T-helper 1 cell treated with Interleukin-12 subunit alpha and Interleukin-12 subunit beta and Interleukin-4 antibody, amounts not matched to agents 30 μg/mL and 1 μg/mL, for 36 hours (primary cell): Measurements from ENCODE around the gene HIGD2A.

Source experiments
- H3K27ac Mint-ChIP-seq: one replicate; pipeline ENCODE4 v1.8.0; 2021; ENCODE audit warnings: mild to moderate bottlenecking, mixed read lengths
- H3K27me3 Mint-ChIP-seq: one replicate; pipeline ENCODE4 v1.8.0; 2021; ENCODE audit warnings: low read depth, mixed read lengths
- H3K36me3 Mint-ChIP-seq: one replicate; pipeline ENCODE4 v1.8.0; 2021; ENCODE audit warnings: low read depth, mixed read lengths
- H3K4me1 Mint-ChIP-seq: one replicate; pipeline ENCODE4 v1.8.0; 2021; ENCODE audit warnings: low read depth, mixed read lengths
- H3K4me3 Mint-ChIP-seq: one replicate; pipeline ENCODE4 v1.8.0; 2021; ENCODE audit warnings: mild to moderate bottlenecking, moderate library complexity, mixed read lengths
- H3K9me3 Mint-ChIP-seq: one replicate; pipeline ENCODE4 v1.8.0; 2021; ENCODE audit warnings: mixed read lengths

Gene HIGD2A

GRCh38 chr5:176413255-176413565, 24.7 kb downstream of the HIGD2A start:
- Mint-ChIP-seq H3K4me1 (peaks cover 36% of the 10 kb centered on the region), H3K27me3 (peaks cover 2% of the 10 kb centered on the region), H3K9me3 (no peaks in the 10 kb centered on the region), H3K4me3 (no peak overlapping the region), H3K36me3 (peaks cover 9% of the 10 kb centered on the region), H3K27ac (no peak overlapping the region)

GRCh38 chr5:176413709-176414191, 25.2 kb downstream of the HIGD2A start:
- Mint-ChIP-seq H3K36me3 (peaks cover 9% of the 10 kb centered on the region), H3K4me3 (no peak overlapping the region), H3K27me3 (peaks cover 3% of the 10 kb centered on the region), H3K9me3 (no peaks in the 10 kb centered on the region), H3K4me1 (peaks cover 36% of the 10 kb centered on the region), H3K27ac (no peak overlapping the region)

- Mint-ChIP-seq H3K36me3 (peaks cover 9% of the 10 kb centered on the region), H3K4me3 (peak overlapping the region; percentile 87), H3K27me3 (peaks cover 8% of the 10 kb centered on the region), H3K4me1 (peaks cover 36% of the 10 kb centered on the region), H3K9me3 (no peaks in the 10 kb centered on the region), H3K27ac (peak overlapping the region; percentile 41)
Measured at GRCh38 chr5:176414704-176415103, 26.2 kb downstream of the HIGD2A start.

- peak overlapping the region; percentile 83 for H3K27ac Mint-ChIP-seq
- peaks cover 6% of the 10 kb centered on the region for H3K36me3 Mint-ChIP-seq
- peak overlapping the region; percentile 87 for H3K4me3 Mint-ChIP-seq
- H3K9me3 Mint-ChIP-seq: peaks cover 1% of the 10 kb centered on the region
- H3K27me3 Mint-ChIP-seq: peaks cover 10% of the 10 kb centered on the region
- peaks cover 36% of the 10 kb centered on the region for H3K4me1 Mint-ChIP-seq
Measured at GRCh38 chr5:176415240-176415951, 26.8 kb downstream of the HIGD2A start.

- peaks cover 32% of the 10 kb centered on the region for H3K4me1 Mint-ChIP-seq
Measured at GRCh38 chr5:176415952-176416924, 27.7 kb downstream of the HIGD2A start, which contains the start of gene CLTB. CLTB (minus strand) TSS chr5:176416539; CDS start chr5:176416363, 176 bp downstream.

GRCh38 chr5:176416965-176417364, 28.4 kb downstream of the HIGD2A start:
- Mint-ChIP-seq H3K27ac (peak overlapping the region; percentile 15), H3K4me3 (peak overlapping the region; percentile 60), H3K36me3 (peaks cover 2% of the 10 kb centered on the region), H3K9me3 (peaks cover 4% of the 10 kb centered on the region), H3K4me1 (peaks cover 29% of the 10 kb centered on the region), H3K27me3 (peaks cover 25% of the 10 kb centered on the region)

More at GRCh38 chr5:176415952-176416924, 27.7 kb downstream of the HIGD2A start, which contains the start of gene CLTB:
- peaks cover 19% of the 10 kb centered on the region for H3K27me3 Mint-ChIP-seq
- H3K36me3 Mint-ChIP-seq: peaks cover 6% of the 10 kb centered on the region
- peaks cover 4% of the 10 kb centered on the region for H3K9me3 Mint-ChIP-seq
- peak within 1 kb of the TSS; percentile 87 for H3K4me3 Mint-ChIP-seq
- peak within 1 kb of the TSS; percentile 83 for H3K27ac Mint-ChIP-seq

- peaks cover 4% of the 10 kb centered on the region for H3K9me3 Mint-ChIP-seq
- H3K36me3 Mint-ChIP-seq: no peaks in the 10 kb centered on the region
- H3K27me3 Mint-ChIP-seq: peaks cover 34% of the 10 kb centered on the region
- peaks cover 25% of the 10 kb centered on the region for H3K4me1 Mint-ChIP-seq
- H3K4me3 Mint-ChIP-seq: no peak overlapping the region
- no peak overlapping the region for H3K27ac Mint-ChIP-seq
Measured at GRCh38 chr5:176418251-176418650, 29.7 kb downstream of the HIGD2A start.

GRCh38 chr5:176420086-176420485, 31.5 kb downstream of the HIGD2A start:
- Mint-ChIP-seq H3K36me3 (no peaks in the 10 kb centered on the region), H3K4me3 (no peak overlapping the region), H3K4me1 (peaks cover 11% of the 10 kb centered on the region), H3K9me3 (peaks cover 4% of the 10 kb centered on the region), H3K27me3 (peaks cover 34% of the 10 kb centered on the region), H3K27ac (no peak overlapping the region)

GRCh38 chr5:176420972-176421544, 32.5 kb downstream of the HIGD2A start:
- peaks cover 7% of the 10 kb centered on the region for H3K4me1 Mint-ChIP-seq
- H3K36me3 Mint-ChIP-seq: no peaks in the 10 kb centered on the region
- peaks cover 10% of the 10 kb centered on the region for H3K9me3 Mint-ChIP-seq
- H3K27ac Mint-ChIP-seq: no peak overlapping the region
- peaks cover 38% of the 10 kb centered on the region for H3K27me3 Mint-ChIP-seq
- no peak overlapping the region for H3K4me3 Mint-ChIP-seq

GRCh38 chr5:176424181-176424580, 35.6 kb downstream of the HIGD2A start:
- Mint-ChIP-seq H3K27ac (no peak overlapping the region), H3K4me3 (no peak overlapping the region), H3K4me1 (no peaks in the 10 kb centered on the region), H3K9me3 (peaks cover 10% of the 10 kb centered on the region), H3K27me3 (peaks cover 35% of the 10 kb centered on the region), H3K36me3 (no peaks in the 10 kb centered on the region)

GRCh38 chr5:176425138-176425537, 36.6 kb downstream of the HIGD2A start:
- H3K9me3 Mint-ChIP-seq: peaks cover 10% of the 10 kb centered on the region
- peaks cover 30% of the 10 kb centered on the region for H3K27me3 Mint-ChIP-seq
- no peak overlapping the region for H3K27ac Mint-ChIP-seq
- H3K4me1 Mint-ChIP-seq: no peaks in the 10 kb centered on the region
- H3K4me3 Mint-ChIP-seq: no peak overlapping the region
- no peaks in the 10 kb centered on the region for H3K36me3 Mint-ChIP-seq

GRCh38 chr5:176425791-176426190, 37.2 kb downstream of the HIGD2A start:
- Mint-ChIP-seq H3K36me3 (no peaks in the 10 kb centered on the region), H3K27ac (no peak overlapping the region), H3K4me3 (no peak overlapping the region)

GRCh38 chr5:176426876-176427275, 38.3 kb downstream of the HIGD2A start:
- peaks cover 13% of the 10 kb centered on the region for H3K27me3 Mint-ChIP-seq
- no peaks in the 10 kb centered on the region for H3K4me1 Mint-ChIP-seq
- H3K27ac Mint-ChIP-seq: no peak overlapping the region
- H3K9me3 Mint-ChIP-seq: peaks cover 6% of the 10 kb centered on the region
- H3K4me3 Mint-ChIP-seq: no peak overlapping the region
- no peaks in the 10 kb centered on the region for H3K36me3 Mint-ChIP-seq

More at GRCh38 chr5:176425791-176426190, 37.2 kb downstream of the HIGD2A start:
- peaks cover 6% of the 10 kb centered on the region for H3K9me3 Mint-ChIP-seq
- peaks cover 24% of the 10 kb centered on the region for H3K27me3 Mint-ChIP-seq
- no peaks in the 10 kb centered on the region for H3K4me1 Mint-ChIP-seq

GRCh38 chr5:176427971-176428370, 39.4 kb downstream of the HIGD2A start:
- Mint-ChIP-seq H3K36me3 (no peaks in the 10 kb centered on the region), H3K27me3 (peaks cover 4% of the 10 kb centered on the region), H3K9me3 (peaks cover 6% of the 10 kb centered on the region), H3K4me3 (no peak overlapping the region), H3K27ac (no peak overlapping the region), H3K4me1 (no peaks in the 10 kb centered on the region)
